Liver (tissue), 9 donors: ENCODE measurements around the gene ROBO2. TPM values are rescaled to one million over a fixed set of nuclear protein-coding genes. Genes with fewer than 3 reads are reported as not detected.

Source experiments
- DNase-seq: peaks from one replicate; pipeline ENCODE4 v3.0.0-alpha.2; 2017; ENCODE audit warnings: low spot score
- H3K27ac ChIP-seq, 2 donors: one replicate each; pipeline ENCODE4 v1.7.0; 2013; ENCODE audit warnings: inconsistent platforms in 2 of 2, low read length in 2 of 2, control low read depth in 1 of 2, low read depth in 1 of 2, mild to moderate bottlenecking in 1 of 2
- H3K27me3 ChIP-seq, 4 donors: one replicate each; pipeline versions ENCODE4 v1.6.1 to v1.7.0; 2013; ENCODE audit warnings: low read length in 3 of 4, inconsistent platforms in 1 of 4, mild to moderate bottlenecking in 1 of 4, moderate library complexity in 1 of 4; ENCODE audit not compliant: control insufficient read depth in 4 of 4, insufficient read depth in 4 of 4
- H3K36me3 ChIP-seq, 4 donors: one replicate each; pipeline versions ENCODE4 v1.6.1 to v1.7.0; 2013; ENCODE audit warnings: low read length in 3 of 4, mild to moderate bottlenecking in 3 of 4, low read depth in 1 of 4, moderate library complexity in 1 of 4; ENCODE audit not compliant: control insufficient read depth in 4 of 4, insufficient read depth in 3 of 4
- H3K4me1 ChIP-seq, 4 donors: one replicate each; pipeline versions ENCODE4 v1.6.1 to v1.7.0; 2013; ENCODE audit warnings: low read length in 3 of 4, mild to moderate bottlenecking in 3 of 4, moderate library complexity in 1 of 4; ENCODE audit not compliant: control insufficient read depth in 4 of 4, insufficient read depth in 4 of 4
- H3K4me3 ChIP-seq, 3 donors: one replicate each; pipeline versions ENCODE4 v1.6.1 to v1.7.0; 2013; ENCODE audit warnings: low read length in 3 of 3, control low read depth in 1 of 3, low read depth in 1 of 3, mild to moderate bottlenecking in 1 of 3
- H3K9ac ChIP-seq, 2 donors: one replicate each; pipeline ENCODE4 v1.7.0; 2013; ENCODE audit warnings: low read length in 2 of 2, mild to moderate bottlenecking in 2 of 2, moderate library complexity in 2 of 2, control low read depth in 1 of 2, low read depth in 1 of 2
- H3K9me3 ChIP-seq, 4 donors: one replicate each; pipeline versions ENCODE4 v1.6.1 to v1.7.0; 2013; ENCODE audit warnings: low read length in 3 of 4; ENCODE audit not compliant: control insufficient read depth in 4 of 4
- CTCF ChIP-seq: fragments of 150-350 bp; IDR thresholded peaks from 2 replicates; pipeline ENCODE4 v1.5.1; 2017; ENCODE audit warnings: improper control_type of control experiment, low read depth, low read length; ENCODE audit not compliant: missing input control
- EGR1 ChIP-seq, 2 donors: IDR thresholded peaks; 2 replicates each; pipeline ENCODE4 v1.6.1; 2016 to 2018; ENCODE audit warnings: antibody characterized with exemption in 2 of 2, low read depth in 2 of 2
- FOXA1 ChIP-seq: IDR thresholded peaks from 2 replicates; pipeline ENCODE4 v1.6.1; 2016; ENCODE audit warnings: antibody characterized with exemption
- FOXA2 ChIP-seq: IDR thresholded peaks from 2 replicates; pipeline ENCODE4 v1.6.1; 2016; ENCODE audit warnings: antibody characterized with exemption
- GABPA ChIP-seq, 2 donors: IDR thresholded peaks in 1 of 2; conservative IDR thresholded peaks in 1 of 2; 2 replicates each; pipeline ENCODE4 v1.6.1; 2016; ENCODE audit warnings: antibody characterized with exemption in 2 of 2, mild to moderate bottlenecking in 1 of 2, moderate library complexity in 1 of 2
- HNF4A ChIP-seq, 2 donors: conservative IDR thresholded peaks; 2 replicates each; pipeline ENCODE4 v1.6.1; 2016; ENCODE audit warnings: antibody characterized with exemption in 2 of 2, mild to moderate bottlenecking in 2 of 2
- HNF4G ChIP-seq: IDR thresholded peaks from 2 replicates; pipeline ENCODE4 v1.6.1; 2016; ENCODE audit warnings: antibody characterized with exemption
- JUND ChIP-seq, 2 donors: IDR thresholded peaks; 2 replicates each; pipeline ENCODE4 v1.6.1; 2016; ENCODE audit warnings: antibody characterized with exemption in 2 of 2
- MAX ChIP-seq: IDR thresholded peaks from 2 replicates; pipeline ENCODE4 v1.6.1; 2016; ENCODE audit warnings: antibody characterized with exemption
- NR2F2 ChIP-seq: IDR thresholded peaks from 2 replicates; pipeline ENCODE4 v1.6.1; 2016; ENCODE audit warnings: antibody characterized with exemption
- RAD21 ChIP-seq, 2 donors: IDR thresholded peaks; 2 replicates each; pipeline ENCODE4 v1.6.1; 2016; ENCODE audit warnings: antibody characterized with exemption in 2 of 2, mild to moderate bottlenecking in 2 of 2
- REST ChIP-seq: IDR thresholded peaks from 2 replicates; pipeline ENCODE4 v1.6.1; 2016; ENCODE audit warnings: antibody characterized with exemption, mild to moderate bottlenecking
- RXRA ChIP-seq, 2 donors: IDR thresholded peaks; 2 replicates each; pipeline ENCODE4 v1.6.1; 2017 to 2018; ENCODE audit warnings: antibody characterized with exemption in 2 of 2, mild to moderate bottlenecking in 1 of 2
- SP1 ChIP-seq: IDR thresholded peaks from 2 replicates; pipeline ENCODE4 v1.6.1; 2018; ENCODE audit warnings: antibody characterized with exemption, mild to moderate bottlenecking
- TAF1 ChIP-seq: conservative IDR thresholded peaks from 2 replicates; pipeline ENCODE4 v1.6.1; 2016; ENCODE audit warnings: antibody characterized with exemption, mild to moderate bottlenecking
- YY1 ChIP-seq: IDR thresholded peaks from 2 replicates; pipeline ENCODE4 v1.6.1; 2016; ENCODE audit warnings: antibody characterized with exemption, mild to moderate bottlenecking
- ZBTB33 ChIP-seq: IDR thresholded peaks from 2 replicates; pipeline ENCODE4 v1.6.1; 2016; ENCODE audit warnings: antibody characterized with exemption
- WGBS: extraction: QIAGEN DNeasy Blood & Tissue Kit; methylation state at CpG from one replicate; pipeline ENCODE4 v1.1.7; 2013; 5-methylcytosine and 5-hydroxymethylcytosine counted together
- polyA plus RNA-seq, 2 donors: library from polyadenylated mRNA; stranded (reverse) in 1 of 2; unstranded in 1 of 2; fragments of 200-250 nt in 1 of 2; fragments of >200 nt in 1 of 2; fragmentation: Nextera tagmentation in 1 of 2; extraction: Ambion mirVana in 1 of 2; gene quantifications; one replicate each; pipeline versions ENCODE4 v1.2.1 to v1.2.3, GENCODE V29; 2013 to 2015
- total RNA-seq, 2 donors: library from RNA; depleted of rRNA; stranded (reverse); fragments of >200 nt; gene quantifications; one replicate each; pipeline ENCODE4 v1.2.3, GENCODE V29; 2014
- TF ChIP-seq, protein P1 (sequence below): IDR thresholded peaks from 2 replicates; pipeline ENCODE4 v1.6.1; 2016; ENCODE audit warnings: antibody characterized with exemption
- donor health status: healthy.
- donor health status: healthy.
- donor health status: healthy.
- donor health status: healthy.
- donor health status: healthy.

The ROBO2 gene
- total and polyA plus RNA-seq, 4 donors, result 0.22 to 19.4 (median 1.1) TPM

- H3K9ac ChIP-seq, result no peak overlapping the region
- no peak overlapping the region for H3K4me3 ChIP-seq
- no peak overlapping the region for H3K27ac ChIP-seq
- TF ChIP-seq FOXA1 (no peak), NR2F2 (no peak), REST (no peak), RXRA (IDR thresholded peaks at IDR 0.05) (no peak), HNF4A (conservative IDR thresholded peaks at IDR 0.05) (no peak), MAX (no peak), SP1 (no peak), YY1 (no peak), RAD21 (IDR thresholded peaks at IDR 0.05) (no peak), HNF4G (no peak), CTCF (no peak), ZBTB33 (no peak), EGR1 (IDR thresholded peaks at IDR 0.05; ENCODE audit: low read depth in 2 of 2) (no peak), JUND (IDR thresholded peaks at IDR 0.05) (no peak), TAF1 (no peak), FOXA2 (no peak), GABPA (IDR thresholded peaks at IDR 0.05 in 1 of 2, conservative IDR thresholded peaks at IDR 0.05 in 1 of 2) (no peak)
- TF ChIP-seq, protein P1, sequence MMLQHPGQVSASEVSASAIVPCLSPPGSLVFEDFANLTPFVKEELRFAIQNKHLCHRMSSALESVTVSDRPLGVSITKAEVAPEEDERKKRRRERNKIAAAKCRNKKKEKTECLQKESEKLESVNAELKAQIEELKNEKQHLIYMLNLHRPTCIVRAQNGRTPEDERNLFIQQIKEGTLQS, result no peak
- WGBS, result 86% methylated on average over 2 of the region's 2 CpGs
- H3K9me3 ChIP-seq, result no peaks in the 10 kb centered on the region
- no peaks in the 10 kb centered on the region for H3K27me3 ChIP-seq
- no peaks in the 10 kb centered on the region for H3K4me1 ChIP-seq
- H3K36me3 ChIP-seq, result no peaks in the 10 kb centered on the region
- DNase-seq, result no peak
Measured at GRCh38 chr3:77188210-77188609, 148.3 kb downstream of the ROBO2 start.
